ENCODE measurements around the gene VAT1L.

VAT1L gene

DNA sequence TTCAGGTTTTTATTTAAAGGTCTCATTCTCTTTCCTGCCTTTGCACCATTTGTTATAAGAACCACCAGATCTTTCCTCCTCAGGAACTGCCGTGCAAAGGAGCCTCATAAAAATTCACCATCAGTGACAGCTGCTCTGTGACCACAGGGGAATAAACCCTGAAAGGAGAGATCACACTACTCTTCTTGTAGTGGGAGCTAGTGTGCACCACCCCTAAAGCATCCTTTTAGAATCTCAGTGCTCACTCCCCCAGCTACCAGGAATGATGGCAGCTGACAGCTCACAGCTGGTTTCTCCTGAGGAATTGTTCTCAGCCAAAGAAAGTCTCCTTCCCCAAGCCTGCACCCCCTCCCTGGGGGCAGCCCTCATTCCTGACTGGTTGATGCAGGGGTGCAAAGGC, 18.7 kb downstream of the VAT1L start:
- Histone ChIP-seq H3K9ac (ENCODE audit: low read depth, low read length) (no peak overlapping the region), H3K36me3 (ENCODE audit: insufficient read depth, low read length) (no peaks in the 10 kb centered on the region), H3K27me3 (ENCODE audit: control insufficient read depth, insufficient read depth, low read length) (no peaks in the 10 kb centered on the region), H3K4me3 (ENCODE audit: low read length) (no peak overlapping the region), H3K9me3 (replicated peaks; ENCODE audit: low read length) (no peaks in the 10 kb centered on the region), H3K4me1 (ENCODE audit: control insufficient read depth, insufficient read depth, low read length) (no peaks in the 10 kb centered on the region), H3K4me2 (ENCODE audit: low read length) (no peak overlapping the region)

DNA sequence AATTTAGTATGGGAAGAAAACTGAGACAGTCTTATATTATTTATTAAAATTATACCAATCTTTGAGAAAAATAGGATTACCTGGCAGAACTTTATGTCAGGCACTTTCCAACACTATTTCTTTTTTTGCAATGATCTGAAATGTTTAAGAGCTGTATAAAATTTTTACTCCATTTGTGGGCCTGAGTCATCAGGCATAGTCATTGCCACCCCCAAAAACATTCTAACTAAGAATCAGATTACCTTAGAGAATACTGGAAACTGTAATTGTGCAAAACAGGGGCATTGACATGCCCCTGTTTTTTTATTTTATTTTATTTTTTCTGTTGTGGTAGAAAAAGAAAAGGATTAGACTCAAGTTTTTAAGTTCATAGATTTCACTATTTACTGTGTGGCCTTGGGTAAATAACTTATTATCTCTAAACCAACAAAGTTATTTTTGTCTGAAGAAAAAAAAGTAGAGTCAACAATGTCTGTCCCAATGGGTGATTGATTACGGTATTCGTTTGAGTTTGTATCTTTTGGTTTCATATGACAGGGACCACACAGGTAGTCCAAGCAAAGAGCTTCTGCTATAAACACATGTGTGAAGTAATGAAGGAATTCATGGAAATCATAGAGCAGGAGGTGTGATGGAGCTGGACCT, 24.6 kb downstream of the VAT1L start:
- no peak overlapping the region for H3K4me2 ChIP-seq (ENCODE audit: low read length)
- no peaks in the 10 kb centered on the region for H3K4me1 ChIP-seq (ENCODE audit: control insufficient read depth, insufficient read depth, low read length)
- peaks cover 4% of the 10 kb centered on the region for H3K9me3 ChIP-seq (replicated peaks; ENCODE audit: low read length)
- no peaks in the 10 kb centered on the region for H3K36me3 ChIP-seq (ENCODE audit: insufficient read depth, low read length)
- no peaks in the 10 kb centered on the region for H3K27me3 ChIP-seq (ENCODE audit: control insufficient read depth, insufficient read depth, low read length)
- H3K9ac ChIP-seq (ENCODE audit: low read depth, low read length): no peak overlapping the region
- no peak overlapping the region for H3K4me3 ChIP-seq (ENCODE audit: low read length)

DNA sequence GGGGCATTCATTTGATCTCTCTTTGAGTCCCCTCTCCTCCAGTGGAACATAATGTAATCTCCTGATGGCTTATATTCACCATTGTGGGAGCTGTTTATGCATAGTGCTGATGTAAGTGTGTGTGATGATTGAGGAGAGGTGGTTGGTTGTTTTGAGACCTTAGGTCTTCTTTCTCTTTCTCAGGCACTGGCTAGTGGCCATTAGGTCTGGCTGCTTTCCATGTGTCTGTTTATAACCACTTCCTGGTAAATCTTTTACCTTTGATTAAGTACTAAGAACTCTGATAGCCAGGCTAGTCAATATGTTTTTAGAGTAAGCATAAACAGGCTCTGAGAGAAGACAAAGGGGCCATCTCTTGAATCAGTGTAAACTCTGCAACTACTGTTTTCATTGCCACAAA, 27.9 kb downstream of the VAT1L start:
- H3K9me3 ChIP-seq (replicated peaks; ENCODE audit: low read length): peaks cover 4% of the 10 kb centered on the region
- H3K4me3 ChIP-seq (ENCODE audit: low read length): no peak overlapping the region
- no peaks in the 10 kb centered on the region for H3K36me3 ChIP-seq (ENCODE audit: insufficient read depth, low read length)
- H3K4me1 ChIP-seq (ENCODE audit: control insufficient read depth, insufficient read depth, low read length): no peaks in the 10 kb centered on the region
- no peaks in the 10 kb centered on the region for H3K27me3 ChIP-seq (ENCODE audit: control insufficient read depth, insufficient read depth, low read length)
- no peak overlapping the region for H3K9ac ChIP-seq (ENCODE audit: low read depth, low read length)
- no peak overlapping the region for H3K4me2 ChIP-seq (ENCODE audit: low read length)

DNA sequence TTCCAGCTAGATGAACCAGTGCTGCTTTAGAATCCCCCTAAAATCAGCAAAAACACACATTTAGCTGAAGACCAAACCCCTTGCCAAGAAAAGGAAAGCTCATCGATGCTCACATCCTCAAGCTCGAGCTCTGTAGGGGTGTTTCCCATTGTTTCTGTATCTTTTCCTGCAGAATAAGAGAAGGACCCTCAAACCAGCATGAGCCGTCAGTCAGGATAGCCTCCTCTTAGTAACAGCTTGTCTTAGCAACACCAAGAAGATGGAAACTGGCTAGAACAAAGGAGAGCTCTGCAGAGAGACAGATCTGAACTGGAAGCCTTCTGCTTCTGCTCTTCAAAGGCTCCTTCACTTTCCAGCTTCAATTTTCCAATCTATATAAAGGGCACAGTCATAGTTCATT, 32.0 kb downstream of the VAT1L start:
- H3K36me3 ChIP-seq (ENCODE audit: insufficient read depth, low read length): no peaks in the 10 kb centered on the region
- no peaks in the 10 kb centered on the region for H3K9me3 ChIP-seq (replicated peaks; ENCODE audit: low read length)
- no peak overlapping the region for H3K9ac ChIP-seq (ENCODE audit: low read depth, low read length)
- H3K4me2 ChIP-seq (ENCODE audit: low read length): no peak overlapping the region
- H3K27me3 ChIP-seq (ENCODE audit: control insufficient read depth, insufficient read depth, low read length): no peaks in the 10 kb centered on the region
- H3K4me3 ChIP-seq (ENCODE audit: low read length): no peak overlapping the region
- no peaks in the 10 kb centered on the region for H3K4me1 ChIP-seq (ENCODE audit: control insufficient read depth, insufficient read depth, low read length)

DNA sequence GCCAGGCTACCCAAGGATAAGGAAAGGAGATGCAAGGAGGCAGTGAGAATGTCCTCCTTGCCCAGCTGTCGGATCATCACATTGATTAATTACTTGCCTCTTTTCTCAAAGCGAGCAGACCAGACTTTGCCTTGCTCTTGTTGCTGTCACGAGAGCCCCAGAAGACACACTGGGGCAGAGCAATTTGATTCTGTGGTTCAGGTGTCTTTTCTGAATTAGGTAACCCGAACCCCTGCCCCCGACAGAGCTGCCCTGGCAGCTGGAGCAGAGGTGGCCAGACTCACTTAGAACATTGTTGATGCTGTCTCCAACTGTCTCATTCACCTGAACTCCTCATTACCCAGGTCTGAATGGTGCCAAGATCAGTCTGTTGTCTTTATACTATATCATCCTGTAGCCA, 34.3 kb downstream of the VAT1L start:
- H3K4me2 ChIP-seq (ENCODE audit: low read length): no peak overlapping the region
- H3K4me3 ChIP-seq (ENCODE audit: low read length): no peak overlapping the region
- H3K9ac ChIP-seq (ENCODE audit: low read depth, low read length): no peak overlapping the region
- no peaks in the 10 kb centered on the region for H3K36me3 ChIP-seq (ENCODE audit: insufficient read depth, low read length)
- no peaks in the 10 kb centered on the region for H3K27me3 ChIP-seq (ENCODE audit: control insufficient read depth, insufficient read depth, low read length)
- no peaks in the 10 kb centered on the region for H3K4me1 ChIP-seq (ENCODE audit: control insufficient read depth, insufficient read depth, low read length)
- no peaks in the 10 kb centered on the region for H3K9me3 ChIP-seq (replicated peaks; ENCODE audit: low read length)

DNA sequence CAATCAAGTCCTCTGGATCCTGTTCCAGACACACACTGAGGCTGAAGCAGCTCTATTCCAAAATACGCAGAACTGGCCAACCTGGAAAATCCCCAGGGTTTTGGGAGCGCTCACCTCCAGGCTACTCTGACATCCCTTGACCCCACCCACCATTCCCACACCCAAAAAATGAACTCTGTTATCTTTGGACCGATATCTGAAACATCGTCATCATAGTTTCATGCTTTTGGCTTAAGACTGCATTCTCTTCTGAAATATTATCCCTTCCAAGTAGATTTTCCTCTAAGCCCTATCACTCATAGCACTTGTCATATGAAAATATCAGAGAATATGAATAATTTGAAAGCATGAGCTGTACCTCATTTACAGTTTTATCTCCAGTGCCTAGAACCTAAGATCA, 34.7 kb downstream of the VAT1L start:
- Histone ChIP-seq H3K4me2 (ENCODE audit: low read length) (no peak overlapping the region), H3K9me3 (replicated peaks; ENCODE audit: low read length) (no peaks in the 10 kb centered on the region), H3K4me3 (ENCODE audit: low read length) (no peak overlapping the region), H3K36me3 (ENCODE audit: insufficient read depth, low read length) (no peaks in the 10 kb centered on the region), H3K4me1 (ENCODE audit: control insufficient read depth, insufficient read depth, low read length) (no peaks in the 10 kb centered on the region), H3K9ac (ENCODE audit: low read depth, low read length) (no peak overlapping the region), H3K27me3 (ENCODE audit: control insufficient read depth, insufficient read depth, low read length) (no peaks in the 10 kb centered on the region)

DNA sequence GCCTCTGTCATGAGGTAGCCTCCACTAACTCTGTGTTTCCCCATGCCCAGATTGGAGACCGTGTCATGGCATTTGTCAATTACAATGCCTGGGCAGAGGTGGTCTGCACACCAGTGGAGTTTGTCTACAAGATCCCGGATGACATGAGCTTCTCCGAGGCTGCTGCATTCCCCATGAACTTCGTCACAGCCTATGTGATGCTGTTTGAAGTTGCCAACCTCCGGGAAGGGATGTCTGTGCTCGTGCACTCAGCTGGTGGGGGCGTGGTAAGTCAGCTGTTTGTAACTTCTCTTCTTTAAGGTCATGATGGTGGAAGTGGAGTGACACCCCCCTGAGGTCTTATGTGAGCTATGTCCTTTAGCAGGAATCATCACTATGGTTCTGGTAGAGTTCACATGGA, 36.8 kb downstream of the VAT1L start:
- H3K4me3 ChIP-seq (ENCODE audit: low read length): no peak overlapping the region
- no peak overlapping the region for H3K9ac ChIP-seq (ENCODE audit: low read depth, low read length)
- H3K4me1 ChIP-seq (ENCODE audit: control insufficient read depth, insufficient read depth, low read length): no peaks in the 10 kb centered on the region
- no peak overlapping the region for H3K4me2 ChIP-seq (ENCODE audit: low read length)
- H3K36me3 ChIP-seq (ENCODE audit: insufficient read depth, low read length): no peaks in the 10 kb centered on the region
- peaks cover 3% of the 10 kb centered on the region for H3K9me3 ChIP-seq (replicated peaks; ENCODE audit: low read length)
- no peaks in the 10 kb centered on the region for H3K27me3 ChIP-seq (ENCODE audit: control insufficient read depth, insufficient read depth, low read length)

DNA sequence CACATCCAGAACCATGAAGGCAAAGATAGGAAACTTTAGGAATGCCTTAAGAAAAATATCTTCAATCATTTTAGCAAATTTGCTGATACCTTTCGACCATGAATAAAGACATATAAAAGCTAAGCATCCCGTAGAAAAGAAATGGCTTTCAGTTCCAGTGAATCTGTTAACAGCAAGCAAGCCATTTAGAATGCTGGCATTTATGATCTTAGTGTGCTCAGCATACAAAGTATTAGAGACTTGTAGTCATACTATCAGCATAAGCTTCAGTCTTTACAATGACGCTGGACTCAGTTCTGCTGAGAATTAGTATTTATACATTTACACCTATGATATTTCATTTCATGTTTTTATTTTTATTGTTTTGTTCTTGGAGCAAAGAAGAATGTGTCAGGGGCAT, 38.7 kb downstream of the VAT1L start:
- Histone ChIP-seq H3K4me1 (ENCODE audit: control insufficient read depth, insufficient read depth, low read length) (no peaks in the 10 kb centered on the region), H3K36me3 (ENCODE audit: insufficient read depth, low read length) (no peaks in the 10 kb centered on the region), H3K4me3 (ENCODE audit: low read length) (no peak overlapping the region), H3K4me2 (ENCODE audit: low read length) (no peak overlapping the region), H3K9ac (ENCODE audit: low read depth, low read length) (no peak overlapping the region), H3K9me3 (replicated peaks; ENCODE audit: low read length) (peaks cover 3% of the 10 kb centered on the region), H3K27me3 (ENCODE audit: control insufficient read depth, insufficient read depth, low read length) (no peaks in the 10 kb centered on the region)

DNA sequence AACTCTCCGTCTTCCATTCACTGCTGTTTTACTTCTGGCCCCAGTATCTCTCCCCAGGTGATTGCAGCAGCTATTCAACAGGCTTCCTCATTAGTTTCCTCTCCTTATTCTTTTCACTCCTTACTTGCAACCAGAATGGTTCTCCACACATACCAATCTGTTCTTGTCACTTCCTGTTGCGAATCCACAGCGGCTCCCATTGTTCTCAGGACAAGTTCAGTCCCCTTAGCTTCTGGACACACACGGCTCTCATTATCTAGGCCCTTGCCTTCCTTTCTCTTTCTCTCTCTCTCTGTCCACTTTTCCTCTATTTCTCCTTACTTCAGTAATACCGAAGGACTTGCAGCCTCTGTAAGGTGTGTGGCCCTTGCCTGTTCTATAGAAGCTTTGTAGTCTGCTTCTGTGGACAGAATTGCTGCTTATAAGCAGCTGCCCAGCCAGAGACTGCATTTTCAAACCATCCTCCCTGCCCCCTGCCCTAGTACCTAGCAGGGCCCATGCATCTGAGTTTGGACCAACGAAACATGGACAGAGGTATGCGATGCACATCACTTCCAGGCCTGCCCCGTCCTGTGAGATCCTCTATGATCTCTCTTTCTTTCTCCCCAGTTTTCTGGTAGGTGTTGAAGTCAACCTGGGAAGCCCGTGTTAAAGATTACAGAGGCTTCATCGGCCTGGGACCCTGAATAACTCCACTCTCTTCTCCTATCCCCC, 45.7 kb downstream of the VAT1L start:
- peaks cover 10% of the 10 kb centered on the region for H3K9me3 ChIP-seq (replicated peaks; ENCODE audit: low read length)
- no peak overlapping the region for H3K4me2 ChIP-seq (ENCODE audit: low read length)
- no peaks in the 10 kb centered on the region for H3K27me3 ChIP-seq (ENCODE audit: control insufficient read depth, insufficient read depth, low read length)
- H3K36me3 ChIP-seq (ENCODE audit: insufficient read depth, low read length): no peaks in the 10 kb centered on the region
- no peaks in the 10 kb centered on the region for H3K4me1 ChIP-seq (ENCODE audit: control insufficient read depth, insufficient read depth, low read length)
- no peak overlapping the region for H3K9ac ChIP-seq (ENCODE audit: low read depth, low read length)
- H3K4me3 ChIP-seq (ENCODE audit: low read length): no peak overlapping the region

DNA sequence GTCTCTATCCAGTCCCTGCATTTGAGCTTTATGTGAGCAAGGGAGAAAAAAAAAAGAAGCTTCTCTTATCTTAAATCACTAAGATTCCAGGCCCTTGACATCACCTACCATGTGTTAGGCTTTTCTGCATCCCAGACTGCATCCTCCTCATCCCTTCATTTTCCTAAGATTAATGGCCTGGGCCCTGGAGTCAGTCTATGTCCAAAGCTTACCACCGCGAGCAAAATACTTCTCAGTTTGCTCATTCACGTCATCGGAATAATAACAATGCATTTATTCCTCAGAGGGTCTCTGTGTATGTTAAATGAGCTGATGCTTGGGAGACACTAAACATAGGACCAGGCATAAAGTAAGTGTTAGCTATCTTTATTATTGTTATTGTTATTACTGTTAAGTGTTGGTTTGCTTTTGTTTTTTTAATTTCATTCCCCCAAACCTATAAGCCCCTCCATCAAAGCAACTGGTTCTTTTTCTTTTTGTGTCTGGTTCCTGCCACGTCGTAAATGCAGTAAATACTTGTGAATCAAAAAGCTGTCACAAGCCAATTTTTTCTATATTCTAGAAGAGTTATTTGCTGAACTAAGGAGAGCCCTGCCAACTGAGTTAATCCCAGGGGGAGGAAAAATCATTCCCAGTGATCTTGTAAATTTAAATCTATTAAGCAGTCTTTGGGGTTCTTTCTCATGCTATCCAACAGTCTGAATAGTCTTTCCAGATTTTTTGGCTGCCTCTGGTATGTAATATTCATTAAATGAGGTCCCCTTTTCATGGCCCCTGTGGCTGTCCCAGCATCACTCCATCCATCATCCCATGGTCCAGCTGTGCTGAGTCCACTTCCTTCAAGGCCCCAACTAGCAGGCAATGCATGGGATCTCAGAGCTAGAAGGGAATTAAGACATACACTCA, 46.5 kb downstream of the VAT1L start:
- Histone ChIP-seq H3K4me3 (ENCODE audit: low read length) (no peak overlapping the region), H3K9ac (ENCODE audit: low read depth, low read length) (no peak overlapping the region), H3K27me3 (ENCODE audit: control insufficient read depth, insufficient read depth, low read length) (no peaks in the 10 kb centered on the region), H3K36me3 (ENCODE audit: insufficient read depth, low read length) (no peaks in the 10 kb centered on the region), H3K4me1 (ENCODE audit: control insufficient read depth, insufficient read depth, low read length) (no peaks in the 10 kb centered on the region), H3K9me3 (replicated peaks; ENCODE audit: low read length) (peaks cover 8% of the 10 kb centered on the region), H3K4me2 (ENCODE audit: low read length) (no peak overlapping the region)

DNA sequence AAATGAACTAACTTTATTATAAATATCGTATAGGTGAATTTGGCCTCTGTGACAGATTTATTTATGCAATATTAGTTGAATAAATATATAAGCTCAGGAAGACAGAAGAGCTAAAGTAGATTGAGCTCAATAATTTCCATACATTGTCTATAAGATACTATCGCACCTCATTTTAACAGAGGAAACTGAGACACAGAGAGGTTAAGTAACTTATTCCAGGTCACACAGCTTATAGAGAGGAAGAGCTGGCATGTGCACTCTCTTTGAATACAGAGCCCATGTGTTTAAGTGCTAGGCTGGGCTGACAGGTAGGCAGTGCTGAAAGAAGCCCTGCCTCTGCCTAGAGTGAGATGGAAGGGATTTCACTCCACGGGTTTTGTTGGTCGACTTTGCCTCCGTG, 48.4 kb downstream of the VAT1L start:
- H3K9me3 ChIP-seq (replicated peaks; ENCODE audit: low read length): peaks cover 6% of the 10 kb centered on the region
- no peaks in the 10 kb centered on the region for H3K4me1 ChIP-seq (ENCODE audit: control insufficient read depth, insufficient read depth, low read length)
- H3K36me3 ChIP-seq (ENCODE audit: insufficient read depth, low read length): no peaks in the 10 kb centered on the region
- no peak overlapping the region for H3K4me3 ChIP-seq (ENCODE audit: low read length)
- H3K9ac ChIP-seq (ENCODE audit: low read depth, low read length): no peak overlapping the region
- H3K4me2 ChIP-seq (ENCODE audit: low read length): no peak overlapping the region
- no peaks in the 10 kb centered on the region for H3K27me3 ChIP-seq (ENCODE audit: control insufficient read depth, insufficient read depth, low read length)

Data from skeletal muscle satellite cell (primary cell).